Subcutaneous adipose tissue (tissue), 4 donors: Measurements from ENCODE around the gene CARD14. TPM values are rescaled to one million over a fixed set of nuclear protein-coding genes. Genes with fewer than 3 reads are reported as not detected.

Experiments
- total RNA-seq, 4 donors: library from RNA; depleted of rRNA; stranded (reverse); fragments of >200 nt; gene quantifications; one replicate each; pipeline ENCODE4 v1.1.0, GENCODE V29; 2016
- TF ChIP-seq, protein P1 (sequence below): fragments of 450-650 bp; IDR thresholded peaks from one replicate; pipeline ENCODE4 v1.5.1; 2016; ENCODE audit warnings: low read depth, mild to moderate bottlenecking, control low read depth, antibody characterized with exemption, moderate library complexity

Gene CARD14
- total RNA-seq, 4 donors from 2014 or later = 0.34 to 1.3 TPM; not detected in 2

GRCh38 chr17:80205811-80206210, 36.0 kb downstream of the CARD14 start:
- TF ChIP-seq, protein P1, sequence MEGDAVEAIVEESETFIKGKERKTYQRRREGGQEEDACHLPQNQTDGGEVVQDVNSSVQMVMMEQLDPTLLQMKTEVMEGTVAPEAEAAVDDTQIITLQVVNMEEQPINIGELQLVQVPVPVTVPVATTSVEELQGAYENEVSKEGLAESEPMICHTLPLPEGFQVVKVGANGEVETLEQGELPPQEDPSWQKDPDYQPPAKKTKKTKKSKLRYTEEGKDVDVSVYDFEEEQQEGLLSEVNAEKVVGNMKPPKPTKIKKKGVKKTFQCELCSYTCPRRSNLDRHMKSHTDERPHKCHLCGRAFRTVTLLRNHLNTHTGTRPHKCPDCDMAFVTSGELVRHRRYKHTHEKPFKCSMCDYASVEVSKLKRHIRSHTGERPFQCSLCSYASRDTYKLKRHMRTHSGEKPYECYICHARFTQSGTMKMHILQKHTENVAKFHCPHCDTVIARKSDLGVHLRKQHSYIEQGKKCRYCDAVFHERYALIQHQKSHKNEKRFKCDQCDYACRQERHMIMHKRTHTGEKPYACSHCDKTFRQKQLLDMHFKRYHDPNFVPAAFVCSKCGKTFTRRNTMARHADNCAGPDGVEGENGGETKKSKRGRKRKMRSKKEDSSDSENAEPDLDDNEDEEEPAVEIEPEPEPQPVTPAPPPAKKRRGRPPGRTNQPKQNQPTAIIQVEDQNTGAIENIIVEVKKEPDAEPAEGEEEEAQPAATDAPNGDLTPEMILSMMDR = no peak

DNA sequence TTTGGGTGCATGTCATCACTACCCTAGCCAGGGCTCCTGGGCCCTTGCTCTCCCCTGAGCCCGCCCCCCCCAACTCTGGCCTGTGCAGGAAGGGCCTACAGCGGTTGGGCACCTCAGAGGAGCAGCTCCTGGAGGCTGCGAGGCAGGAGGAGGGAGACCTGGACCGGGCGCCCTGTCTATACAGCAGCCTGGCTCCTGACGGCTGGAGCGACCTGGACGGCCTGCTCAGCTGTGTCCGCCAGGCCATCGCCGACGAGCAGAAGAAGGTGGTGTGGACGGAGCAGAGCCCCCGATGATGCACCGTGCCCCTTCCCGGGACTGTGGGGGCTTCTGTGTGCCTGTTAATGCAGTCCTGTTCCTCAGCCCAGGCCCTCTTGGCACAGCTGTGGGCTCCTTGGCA, 38.2 kb downstream of the CARD14 start:
- TF ChIP-seq, protein P1 = no peak

GRCh38 chr17:80209765-80210164, 39.9 kb downstream of the CARD14 start:
- TF ChIP-seq, protein P1 = no peak

DNA sequence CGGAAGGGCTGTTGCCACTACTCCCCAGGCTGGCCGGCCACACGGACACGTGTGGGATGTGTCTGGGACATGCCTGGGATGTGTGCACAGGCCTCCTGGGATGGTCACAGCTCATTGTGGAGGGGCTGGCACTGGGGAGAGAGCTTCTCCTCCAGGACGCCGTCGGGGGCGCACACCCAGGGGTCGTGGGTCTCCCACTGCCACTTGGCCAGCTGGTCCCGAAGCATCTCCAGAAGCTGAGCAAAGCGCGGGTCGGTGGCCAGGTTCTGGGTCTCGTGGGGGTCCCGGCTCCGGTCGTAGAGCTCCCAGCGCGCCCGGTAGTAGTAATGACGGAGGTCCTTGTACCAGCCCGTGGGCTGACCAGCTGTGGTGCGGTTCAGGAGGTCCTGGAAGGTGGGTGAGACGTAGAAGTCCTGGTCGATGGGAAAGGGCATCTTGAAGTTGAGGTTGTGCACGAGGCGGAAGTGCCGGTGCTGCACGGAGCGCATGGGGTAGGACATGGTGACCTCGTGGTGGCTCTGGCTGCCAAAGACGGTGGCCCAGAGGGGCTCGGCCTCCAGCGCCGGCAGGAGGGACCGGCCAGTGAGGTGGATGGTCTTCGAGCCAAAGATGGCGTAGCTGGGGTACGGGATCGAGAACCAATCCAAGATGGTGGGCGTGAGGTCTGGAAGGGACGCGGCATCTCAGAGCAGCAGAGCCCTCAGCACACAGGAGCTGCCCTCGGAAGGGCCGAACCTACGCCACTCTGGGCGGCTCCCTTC, 40.7 kb downstream of the CARD14 start:
- TF ChIP-seq, protein P1 = no peak

DNA sequence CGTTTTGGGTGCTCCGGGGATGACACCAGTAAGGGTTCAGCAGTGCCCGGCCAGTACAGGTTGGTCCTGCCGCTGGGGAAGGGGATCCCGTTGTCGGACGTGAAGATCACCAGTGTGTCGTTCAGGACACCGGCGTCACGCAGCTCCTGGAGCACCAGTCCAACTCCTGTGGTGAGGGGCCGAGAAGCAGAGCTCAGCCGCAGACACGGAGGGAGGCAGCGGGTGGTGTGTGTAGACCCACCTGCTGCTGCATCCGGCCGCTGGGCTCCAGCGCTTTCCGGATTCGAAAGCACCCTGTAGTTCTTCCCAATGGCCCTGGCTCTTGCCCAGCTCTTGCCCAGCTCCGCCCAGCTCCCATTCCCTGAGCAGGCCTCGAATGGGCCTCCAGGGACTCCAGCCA, 42.3 kb downstream of the CARD14 start:
- TF ChIP-seq, protein P1 = no peak

GRCh38 chr17:80212511-80212910, 42.7 kb downstream of the CARD14 start:
- TF ChIP-seq, protein P1 = no peak

DNA sequence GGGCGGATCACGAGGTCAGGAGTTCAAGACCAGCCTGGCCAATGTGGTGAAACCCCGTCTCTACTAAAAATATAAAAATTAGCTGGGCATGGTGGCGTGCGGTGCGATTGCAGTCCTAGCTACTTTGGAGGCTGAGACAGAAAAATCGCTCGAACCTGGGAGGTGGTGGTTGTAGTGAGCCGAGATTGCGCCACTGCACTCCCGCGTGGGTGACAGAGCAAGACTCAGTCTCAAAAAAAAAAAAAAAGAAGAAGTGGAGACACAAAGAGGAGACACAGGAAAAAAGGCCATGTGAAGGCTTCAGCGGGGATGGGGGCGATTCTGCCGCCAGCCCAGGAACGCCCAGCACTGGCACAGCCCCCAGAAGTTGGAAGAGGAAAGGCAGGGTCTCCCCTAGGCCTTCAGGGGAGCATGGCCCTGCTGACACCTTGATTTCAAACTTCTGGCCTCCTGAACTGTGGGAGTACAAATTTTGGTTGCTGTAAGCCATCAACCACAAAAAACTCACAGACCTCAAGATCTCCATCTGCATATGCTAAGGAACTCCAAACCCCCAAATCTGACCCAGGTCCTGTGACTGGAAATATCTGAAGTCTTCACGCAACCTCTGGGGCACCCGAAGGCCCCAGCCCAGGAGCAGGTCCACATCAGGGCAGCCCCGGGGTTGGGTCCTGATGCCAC, 43.3 kb downstream of the CARD14 start:
- TF ChIP-seq, protein P1 = no peak
